NT2/D1 (cell line): ENCODE measurements around the gene DDX1.

ENCODE experiments used
- DNase-seq: peaks from one replicate; pipeline ENCODE4 v3.0.0-alpha.2; 2011; ENCODE audit warnings: low read depth, low spot score
- H3K27me3 ChIP-seq: 2 replicates; pipeline ENCODE4 v1.6.0; 2011; ENCODE audit warnings: mild to moderate bottlenecking; ENCODE audit not compliant: insufficient read length, insufficient read depth
- H3K36me3 ChIP-seq: 2 replicates; pipeline ENCODE4 v1.6.1; 2011; ENCODE audit warnings: mild to moderate bottlenecking, low read length, mixed read lengths; ENCODE audit not compliant: insufficient read depth, insufficient read length
- H3K4me1 ChIP-seq: 2 replicates; pipeline ENCODE4 v1.5.1; 2011; ENCODE audit not compliant: insufficient read depth, insufficient read length
- H3K4me3 ChIP-seq: 2 replicates; pipeline ENCODE4 v1.5.1; 2011; ENCODE audit warnings: low read depth; ENCODE audit not compliant: insufficient read length
- H3K9ac ChIP-seq: 2 replicates; pipeline ENCODE4 v1.6.0; 2011; ENCODE audit warnings: low read depth; ENCODE audit not compliant: insufficient read length
- H3K9me3 ChIP-seq: 2 replicates; pipeline ENCODE4 v1.5.1; 2011; ENCODE audit warnings: mild to moderate bottlenecking, low read length; ENCODE audit not compliant: insufficient read depth
- SUZ12 ChIP-seq: IDR thresholded peaks from 2 replicates; pipeline ENCODE4 v1.6.1; 2011; ENCODE audit not compliant: insufficient read length, insufficient read depth; ENCODE audit errors: extremely low read depth
- YY1 ChIP-seq: IDR thresholded peaks from 2 replicates; pipeline ENCODE4 v1.6.1; 2011; ENCODE audit not compliant: insufficient read length, insufficient read depth
- ZNF274 ChIP-seq: IDR thresholded peaks from 2 replicates; pipeline ENCODE4 v1.6.1; 2011; ENCODE audit warnings: mild to moderate bottlenecking, low read depth, low read length

The DDX1 gene

DNA sequence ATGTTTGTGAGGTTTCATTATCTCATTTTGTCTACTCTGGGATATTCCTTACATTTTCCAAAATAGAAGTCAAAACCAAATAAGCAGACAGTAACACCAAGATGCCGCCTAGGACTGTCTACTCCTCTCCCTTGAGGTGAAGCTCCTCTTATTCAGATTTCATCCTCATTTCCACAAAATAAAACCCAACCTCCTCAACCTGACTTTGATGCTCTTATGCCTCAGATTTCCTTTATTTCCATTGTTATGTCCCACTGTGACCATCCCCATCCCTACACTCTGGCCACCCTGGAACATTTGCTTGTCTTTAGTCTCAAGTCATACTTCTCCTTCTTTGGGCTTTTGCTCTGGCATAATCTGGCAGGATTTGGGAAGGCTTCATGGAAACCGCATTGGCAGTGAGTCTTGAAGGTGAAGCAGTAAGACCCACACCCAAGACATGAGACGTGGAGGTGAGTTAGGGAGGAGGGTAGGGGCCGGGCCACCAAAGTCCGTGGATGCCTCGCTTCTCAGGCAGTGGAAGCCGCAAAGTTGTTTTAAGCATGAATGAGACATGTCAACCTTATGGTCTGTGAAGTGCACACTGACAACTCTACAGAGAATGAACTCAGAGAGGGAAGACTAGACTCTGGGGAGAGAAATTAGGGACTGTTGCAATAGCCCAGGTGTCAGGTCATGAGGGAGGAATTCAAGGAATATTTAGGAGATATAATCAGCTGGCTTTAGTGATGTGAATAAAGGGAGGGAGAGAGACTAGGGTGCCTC lies 63.6 kb downstream of the DDX1 start:
- H3K9me3 ChIP-seq = no peaks in the 10 kb centered on the region
- DNase-seq = no peak
- TF ChIP-seq SUZ12 (no peak), ZNF274 (no peak), YY1 (no peak)
- H3K4me3 ChIP-seq = no peak overlapping the region
- H3K9ac ChIP-seq = no peak overlapping the region
- peaks cover 4% of the 10 kb centered on the region for H3K4me1 ChIP-seq
- H3K36me3 ChIP-seq = no peaks in the 10 kb centered on the region
- H3K27me3 ChIP-seq = no peaks in the 10 kb centered on the region

DNA sequence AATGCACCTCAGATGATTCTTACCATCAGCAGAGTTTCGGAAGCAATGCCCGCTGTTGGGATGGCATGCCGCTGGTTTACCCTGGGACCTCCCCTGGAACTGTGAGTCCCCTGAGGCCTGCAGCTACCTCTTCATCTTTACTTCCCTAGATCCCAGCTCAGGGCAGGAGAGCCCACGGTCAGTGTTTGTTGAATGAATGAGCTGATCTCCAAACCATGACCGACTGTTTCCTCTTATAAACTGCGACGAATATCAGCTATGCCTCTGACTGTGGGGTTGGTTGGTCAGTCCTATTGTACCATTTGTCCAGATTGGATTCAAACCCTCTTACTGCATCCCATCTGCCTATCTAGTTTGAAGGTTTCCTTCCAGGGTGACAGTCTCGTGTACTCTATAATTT lies 64.4 kb downstream of the DDX1 start:
- peaks cover 4% of the 10 kb centered on the region for H3K4me1 ChIP-seq
- TF ChIP-seq SUZ12 (no peak), ZNF274 (no peak), YY1 (no peak)
- H3K4me3 ChIP-seq = no peak overlapping the region
- H3K27me3 ChIP-seq = no peaks in the 10 kb centered on the region
- no peaks in the 10 kb centered on the region for H3K9me3 ChIP-seq
- H3K36me3 ChIP-seq = no peaks in the 10 kb centered on the region
- no peak overlapping the region for H3K9ac ChIP-seq
- DNase-seq = no peak

DNA sequence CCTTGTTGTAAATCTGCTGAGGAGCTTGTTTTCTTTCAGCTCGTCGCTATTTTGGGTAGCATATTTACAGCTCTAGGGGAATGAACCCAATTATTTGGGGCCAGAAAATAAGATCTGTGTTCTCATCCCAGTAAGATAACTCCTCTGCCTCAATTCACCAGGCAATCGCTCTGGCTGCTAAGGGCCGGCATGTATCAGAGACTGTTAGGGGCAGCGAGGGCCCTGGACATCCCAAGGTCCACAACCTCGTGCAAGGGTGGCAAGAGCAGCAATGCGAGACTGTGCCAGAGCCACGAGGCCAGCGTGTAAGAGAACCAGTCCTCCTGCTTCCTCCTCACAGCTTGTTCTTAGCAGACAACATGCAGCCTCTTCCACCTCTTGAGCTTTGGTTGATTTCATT lies 66.1 kb downstream of the DDX1 start:
- H3K36me3 ChIP-seq = no peaks in the 10 kb centered on the region
- H3K4me1 ChIP-seq = peaks cover 4% of the 10 kb centered on the region
- no peak overlapping the region for H3K4me3 ChIP-seq
- H3K9ac ChIP-seq = no peak overlapping the region
- no peaks in the 10 kb centered on the region for H3K9me3 ChIP-seq
- no peak for DNase-seq
- TF ChIP-seq ZNF274 = no peak
- no peak for TF ChIP-seq YY1
- no peak for TF ChIP-seq SUZ12
- H3K27me3 ChIP-seq = no peaks in the 10 kb centered on the region

DNA sequence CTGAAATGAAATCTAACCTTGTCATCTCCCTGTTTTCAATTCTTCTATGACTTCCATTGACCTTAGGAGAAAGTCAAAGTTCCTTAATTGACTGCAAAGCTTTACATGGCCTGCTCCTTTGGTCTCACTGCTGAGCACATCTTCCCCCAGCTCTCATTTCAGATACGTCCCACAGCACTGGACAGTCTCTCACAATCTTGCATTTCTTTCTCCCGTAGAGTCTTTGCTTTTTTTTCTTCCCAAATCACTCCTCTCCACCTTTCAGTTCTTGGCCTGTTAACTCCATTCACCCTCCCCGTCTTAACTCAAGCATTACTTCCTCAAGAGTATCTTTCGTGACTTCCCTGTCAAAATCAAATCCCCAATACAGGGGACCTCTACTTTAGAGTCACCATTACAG lies 67.2 kb downstream of the DDX1 start:
- no peaks in the 10 kb centered on the region for H3K27me3 ChIP-seq
- DNase-seq = no peak
- H3K4me3 ChIP-seq = no peak overlapping the region
- no peak overlapping the region for H3K9ac ChIP-seq
- no peaks in the 10 kb centered on the region; the same call in 1 of the 2 replicates for H3K9me3 ChIP-seq
- H3K4me1 ChIP-seq = no peaks in the 10 kb centered on the region
- H3K36me3 ChIP-seq = no peaks in the 10 kb centered on the region
- no peak for TF ChIP-seq YY1
- TF ChIP-seq SUZ12 = no peak
- TF ChIP-seq ZNF274 = no peak

GRCh38 chr2:15660491-15661294 lies 69.0 kb downstream of the DDX1 start:
- DNase-seq = no peak
- no peak overlapping the region for H3K4me3 ChIP-seq
- no peaks in the 10 kb centered on the region for H3K4me1 ChIP-seq
- H3K27me3 ChIP-seq = no peaks in the 10 kb centered on the region
- TF ChIP-seq ZNF274 (no peak), SUZ12 (no peak), YY1 (no peak)
- H3K9me3 ChIP-seq = no peaks in the 10 kb centered on the region; the same call in 1 of the 2 replicates
- no peaks in the 10 kb centered on the region for H3K36me3 ChIP-seq
- no peak overlapping the region for H3K9ac ChIP-seq

GRCh38 chr2:15661295-15661569 lies 69.6 kb downstream of the DDX1 start:
- H3K27me3 ChIP-seq = no peaks in the 10 kb centered on the region

GRCh38 chr2:15662026-15662425 lies 70.4 kb downstream of the DDX1 start:
- TF ChIP-seq SUZ12 (no peak), ZNF274 (no peak), YY1 (no peak)

More at GRCh38 chr2:15661295-15661569, 69.6 kb downstream of the DDX1 start:
- DNase-seq = no peak
- Histone ChIP-seq H3K36me3 (no peaks in the 10 kb centered on the region), H3K9ac (no peak overlapping the region), H3K4me3 (no peak overlapping the region), H3K4me1 (no peaks in the 10 kb centered on the region), H3K9me3 (no peaks in the 10 kb centered on the region; the same call in 1 of the 2 replicates)
- no peak for TF ChIP-seq SUZ12
- TF ChIP-seq ZNF274 = no peak
- TF ChIP-seq YY1 = no peak

More at GRCh38 chr2:15662026-15662425, 70.4 kb downstream of the DDX1 start:
- H3K9ac ChIP-seq = no peak overlapping the region
- no peak overlapping the region for H3K4me3 ChIP-seq
- DNase-seq = no peak
- H3K36me3 ChIP-seq = no peaks in the 10 kb centered on the region
- H3K9me3 ChIP-seq = no peaks in the 10 kb centered on the region; the same call in 1 of the 2 replicates
- H3K4me1 ChIP-seq = no peaks in the 10 kb centered on the region
- no peaks in the 10 kb centered on the region for H3K27me3 ChIP-seq
